Fibroblast of villous mesenchyme (primary cell): Measurements from ENCODE around the gene TLR8. TPM values are rescaled to one million over a fixed set of nuclear protein-coding genes. Genes with fewer than 3 reads are reported as not detected.
A peak's percentile ranks its signal among the peaks of the same experiment; 100 is the strongest.

Source experiments
- DNase-seq: peaks from one replicate; pipeline ENCODE4 v3.0.0-alpha.2; 2010; ENCODE audit warnings: low read depth
- H3K4me3 ChIP-seq: 2 replicates; pipeline ENCODE4 v1.5.1; 2011; ENCODE audit warnings: low read depth, mild to moderate bottlenecking, low read length
- CTCF ChIP-seq: IDR thresholded peaks from 2 replicates; pipeline ENCODE4 v1.5.1; 2012; ENCODE audit warnings: low read depth, mild to moderate bottlenecking, low read length; ENCODE audit not compliant: insufficient read depth
- total RNA-seq: library from RNA; depleted of rRNA; stranded (reverse); fragments of >200 nt; gene quantifications from 2 replicates; pipeline ENCODE4 v1.2.3, GENCODE V29; 2012

TLR8 gene
- total RNA-seq, 1 donor = not detected

- no peak for DNase-seq
- no peak overlapping the region for H3K4me3 ChIP-seq
- no peak for TF ChIP-seq CTCF
Observed at GRCh38 chrX:12967711-12968465, 61.5 kb downstream of the TLR8 start.

- DNase-seq = peak; percentile 75
- H3K4me3 ChIP-seq = no peak overlapping the region
- TF ChIP-seq CTCF = peak; percentile 49
Observed at GRCh38 chrX:12970691-12971202, 64.3 kb downstream of the TLR8 start.

- TF ChIP-seq CTCF = no peak
- H3K4me3 ChIP-seq = no peak overlapping the region
- DNase-seq = no peak
Observed at GRCh38 chrX:12971282-12972003, 65.0 kb downstream of the TLR8 start.

- no peak overlapping the region for H3K4me3 ChIP-seq
- TF ChIP-seq CTCF = no peak
- no peak for DNase-seq
Observed at GRCh38 chrX:12972243-12972642, 65.8 kb downstream of the TLR8 start.

Other genes starting within 250 kb of the TLR8 start
- 21.6 and 30.2 TPM in 2 replicates for gene PRPS2, start 115.2 kb upstream of the TLR8 start, total RNA-seq
- not detected in 2 replicates for gene TLR7, start 39.5 kb upstream of the TLR8 start, total RNA-seq
- gene TMSB4X, start 68.5 kb downstream of the TLR8 start, total RNA-seq = 7,483 and 8,887 TPM in 2 replicates
- under 0.01 TPM in 2 replicates for gene FAM9C, start 138.0 kb downstream of the TLR8 start, total RNA-seq